Suprapubic skin (tissue), 4 donors: Measurements from ENCODE around the gene SCN4B.

Experiments used
- POLR2A ChIP-seq, 2 donors: fragments of 450-650 bp; IDR thresholded peaks; one replicate each; pipeline ENCODE4 v1.6.1; 2017; ENCODE audit warnings: antibody characterized with exemption in 2 of 2, mild to moderate bottlenecking in 2 of 2, moderate library complexity in 2 of 2
- POLR2AphosphoS5 ChIP-seq, 3 donors: sonication (generic); formaldehyde crosslinking; IDR thresholded peaks; one replicate each; pipeline ENCODE4 v1.6.1; 2017; ENCODE audit warnings: antibody characterized with exemption in 3 of 3

DNA sequence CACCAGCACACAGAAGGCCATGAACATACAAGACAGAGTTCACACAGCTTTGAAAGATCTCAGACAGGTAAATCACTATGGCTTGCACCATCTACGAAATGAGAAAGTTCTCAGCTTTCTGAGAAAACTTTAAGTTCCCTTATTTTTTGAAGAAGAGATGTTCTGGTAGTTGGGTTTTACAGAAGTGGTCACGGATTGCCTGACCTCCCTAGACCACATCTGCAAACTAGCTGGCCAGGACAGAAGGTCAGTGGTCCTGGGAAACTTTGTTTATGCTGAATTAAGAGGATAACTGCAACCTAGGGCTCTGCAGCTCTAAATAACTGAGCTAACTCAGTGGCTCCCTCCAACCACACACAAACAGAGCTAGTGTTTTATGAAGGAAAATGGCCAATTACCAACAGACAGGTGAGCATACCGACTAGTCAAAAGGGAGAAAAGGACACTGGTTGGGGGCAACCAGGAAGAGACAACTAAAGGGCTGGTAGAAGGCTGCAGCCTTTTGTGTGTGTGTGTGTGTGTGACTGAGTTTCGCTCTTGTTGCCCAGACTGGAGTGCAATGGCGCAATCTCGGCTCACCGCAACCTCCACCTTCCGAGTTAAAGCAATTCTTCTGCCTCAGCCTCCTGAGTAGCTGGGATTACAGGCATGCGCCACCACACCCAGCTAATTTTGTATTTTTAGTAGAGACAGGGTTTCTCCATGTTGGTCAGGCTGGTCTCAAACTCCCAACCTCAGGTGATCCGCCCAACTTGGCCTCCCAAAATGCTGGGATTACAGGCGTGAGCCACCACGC is 32.4 kb upstream of the SCN4B start:
- no peak for TF ChIP-seq POLR2A (IDR thresholded peaks at IDR 0.05)
- no peak for TF ChIP-seq POLR2AphosphoS5 (IDR thresholded peaks at IDR 0.05)
